ENCODE measurements around the gene SYDE2.
"Not testable (repeated sequence)": the region's sequence is repeated elsewhere in the genome, so short reads cannot be mapped to it uniquely, and the experiment has no call there.

SYDE2 gene

DNA sequence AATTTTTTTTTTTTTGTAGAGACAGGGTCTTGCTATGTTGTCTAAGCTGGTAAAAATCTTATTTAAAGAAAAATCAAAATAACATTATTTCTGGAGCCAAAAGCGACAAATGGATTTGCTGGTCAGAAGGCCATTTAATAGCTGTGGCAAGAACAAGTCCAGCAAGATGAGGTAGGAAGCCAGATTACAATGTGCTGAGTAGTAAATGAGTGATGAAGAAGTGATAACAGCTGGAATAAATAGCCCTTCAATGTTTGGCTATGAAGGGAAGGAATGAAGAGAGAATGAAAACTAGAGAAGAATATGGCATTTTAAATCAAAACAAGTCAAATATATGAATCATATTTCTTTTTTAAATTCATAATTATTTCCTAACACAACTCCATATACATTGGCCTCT is 34.5 kb downstream of the SYDE2 start:
- DNase-seq (ENCODE audit: low read depth), result no peak

DNA sequence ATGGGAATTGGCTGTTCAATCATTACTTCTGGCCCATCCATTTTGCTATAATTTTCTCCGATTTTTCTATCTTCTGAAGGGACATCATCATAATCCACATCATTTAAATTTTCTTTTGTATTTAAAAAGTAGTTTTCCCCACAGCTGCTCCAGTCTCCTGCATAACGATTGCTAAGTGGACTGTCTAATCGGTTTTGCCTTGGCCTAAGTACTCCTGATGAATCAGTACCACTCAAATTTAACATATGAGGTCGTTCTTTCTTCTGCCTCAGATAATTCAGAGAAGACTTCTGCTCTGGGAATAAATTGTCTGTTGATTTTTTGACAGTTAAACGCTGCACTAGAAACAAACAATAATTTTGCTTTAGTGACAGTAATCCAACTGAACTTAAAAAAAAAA is 41.9 kb downstream of the SYDE2 start:
- DNase-seq (ENCODE audit: low read depth), result no peak

DNA sequence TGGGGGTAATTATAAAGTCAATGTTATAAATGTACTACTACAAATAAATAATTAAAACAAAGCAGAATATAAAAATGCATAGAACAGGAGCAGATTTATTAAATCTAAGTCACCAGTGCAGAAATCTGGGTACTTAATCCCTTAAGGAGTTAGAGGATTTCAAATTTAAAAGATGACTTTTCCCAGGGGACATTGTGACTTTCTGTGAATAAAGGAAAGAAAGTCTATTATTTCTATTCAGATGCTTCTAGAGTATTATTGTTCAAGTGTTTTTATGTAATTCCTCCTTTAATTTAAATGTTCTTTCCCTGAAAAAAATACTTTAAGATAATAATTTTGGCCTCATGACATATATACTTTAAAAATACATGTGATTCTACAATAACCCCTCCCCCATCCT is 43.4 kb downstream of the SYDE2 start:
- DNase-seq (ENCODE audit: low read depth), result no peak

DNA sequence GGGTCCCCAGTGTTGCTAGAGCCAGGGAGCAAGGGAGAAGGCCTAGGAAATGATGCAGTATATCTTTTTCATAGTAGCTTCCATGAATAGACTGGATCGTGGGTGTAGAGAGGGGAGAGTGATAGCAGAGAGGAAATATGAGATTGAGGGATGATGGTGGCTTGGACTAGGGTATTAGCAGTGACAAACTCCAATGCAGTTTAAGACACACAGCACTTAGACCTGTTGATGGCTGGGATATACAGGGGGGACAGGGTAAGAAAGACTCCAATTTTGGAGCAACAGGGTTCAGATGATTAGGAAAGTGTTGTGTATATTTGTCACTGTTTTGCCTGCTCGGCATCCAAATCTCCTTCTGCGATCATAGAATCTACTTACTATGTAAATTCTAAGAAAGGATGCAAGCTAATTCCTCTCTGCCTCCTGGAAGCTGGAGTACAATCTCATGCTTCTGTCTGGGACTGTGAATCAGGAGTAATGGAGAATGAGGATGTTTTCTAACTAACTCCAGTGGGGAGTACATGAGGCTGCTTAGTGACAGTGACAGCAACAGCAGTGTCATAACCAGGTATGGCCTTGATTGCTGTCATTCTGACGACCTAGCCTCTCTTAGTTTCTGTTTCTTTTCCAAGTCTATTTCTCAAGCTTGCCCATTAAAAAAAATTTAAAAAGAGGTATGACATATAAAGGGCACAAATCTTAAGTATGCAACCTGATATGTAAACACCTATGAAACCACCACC is 47.5 kb downstream of the SYDE2 start:
- DNase-seq (ENCODE audit: low read depth), result no peak

DNA sequence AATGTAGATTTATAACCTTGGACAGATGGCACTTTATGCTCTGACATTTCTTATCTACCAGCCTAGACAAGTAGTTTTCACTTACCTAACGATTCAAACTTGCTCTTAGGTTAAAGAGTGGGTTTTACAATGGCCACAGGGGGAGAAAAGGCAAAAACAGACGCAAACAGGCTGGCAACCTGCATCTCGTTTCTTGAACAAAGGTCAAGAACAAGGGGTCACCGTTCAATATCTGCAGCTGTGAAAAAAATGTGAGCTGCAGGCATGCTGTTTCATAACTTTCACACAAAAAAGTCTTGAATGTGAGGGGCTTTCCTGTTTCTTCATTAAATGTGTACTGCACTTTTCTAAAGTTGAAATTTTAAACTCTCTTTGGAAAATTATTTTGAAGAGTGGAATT is 49.4 kb downstream of the SYDE2 start:
- no peak for DNase-seq (ENCODE audit: low read depth)

DNA sequence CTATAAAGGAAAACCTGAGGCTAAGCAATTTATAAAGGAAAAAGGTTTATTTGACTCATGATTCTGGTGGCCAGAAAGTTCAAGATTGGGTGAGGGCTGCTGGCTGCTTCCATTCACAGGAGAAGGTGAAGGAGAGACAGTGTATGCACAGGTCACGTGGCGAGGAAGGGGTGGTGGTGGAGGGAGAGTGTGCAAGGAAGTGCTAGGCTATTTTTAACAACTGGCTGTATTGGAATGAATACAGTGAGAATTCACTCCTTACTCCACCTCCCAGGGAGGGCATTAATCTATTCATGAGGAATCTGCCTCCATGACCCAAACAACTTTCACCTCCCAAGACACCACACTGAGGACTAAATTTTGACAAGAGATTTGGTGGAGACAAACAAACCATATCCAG is 51.0 kb downstream of the SYDE2 start:
- no peak for DNase-seq (ENCODE audit: low read depth)

DNA sequence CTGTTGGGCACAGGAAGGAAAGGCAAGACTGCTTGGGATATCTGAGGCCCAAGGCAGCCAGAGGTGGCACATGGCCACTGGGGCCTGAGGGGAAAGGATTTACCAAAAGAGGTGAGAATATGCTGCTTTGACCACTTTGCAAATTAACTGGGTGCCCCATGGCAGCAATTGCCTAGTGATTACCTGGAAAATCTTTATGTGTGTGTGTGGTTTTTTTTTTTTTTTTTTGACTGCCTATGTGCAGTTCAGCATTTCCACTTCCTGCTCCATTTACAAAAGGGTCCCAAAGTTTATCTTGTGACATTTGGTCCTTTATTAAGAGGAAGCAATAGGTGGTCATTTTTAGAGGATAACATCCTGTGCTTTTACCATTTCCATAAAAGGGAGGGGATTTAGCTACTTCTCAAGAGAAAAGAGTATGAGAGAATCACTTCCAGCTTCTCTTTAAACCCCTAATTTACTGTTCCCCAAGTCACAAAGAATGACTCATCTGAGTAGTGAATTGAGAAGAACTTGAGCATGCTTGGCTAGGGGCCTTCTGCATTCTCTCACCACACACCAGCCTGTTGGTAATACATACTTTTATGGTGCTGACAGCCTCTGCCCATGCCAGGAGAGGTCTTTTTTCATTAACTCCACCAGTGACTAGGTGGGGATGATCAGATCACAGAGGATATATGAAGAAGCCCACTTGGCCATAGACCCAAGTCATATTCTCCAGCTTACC is 52.1 kb downstream of the SYDE2 start:
- no peak for DNase-seq (ENCODE audit: low read depth)

DNA sequence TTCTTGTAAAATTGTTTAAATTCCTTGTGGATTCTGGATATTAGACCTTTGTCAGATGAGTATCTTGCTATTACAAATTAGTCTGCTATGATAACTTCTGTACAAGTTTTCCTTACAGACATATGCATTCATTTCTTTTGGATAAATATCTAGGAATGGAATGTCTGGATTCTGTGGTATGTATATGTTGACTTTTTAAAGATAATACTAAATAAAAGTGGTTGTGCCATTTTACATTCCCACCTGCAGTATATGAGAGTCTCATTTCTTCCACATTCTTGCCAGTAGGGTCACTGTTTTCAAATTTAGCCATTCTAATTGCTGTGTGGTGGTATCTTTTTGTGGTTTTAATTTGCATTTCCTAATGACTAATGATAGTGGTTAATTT is 53.9 kb downstream of the SYDE2 start:
- DNase-seq (ENCODE audit: low read depth), result no peak

DNA sequence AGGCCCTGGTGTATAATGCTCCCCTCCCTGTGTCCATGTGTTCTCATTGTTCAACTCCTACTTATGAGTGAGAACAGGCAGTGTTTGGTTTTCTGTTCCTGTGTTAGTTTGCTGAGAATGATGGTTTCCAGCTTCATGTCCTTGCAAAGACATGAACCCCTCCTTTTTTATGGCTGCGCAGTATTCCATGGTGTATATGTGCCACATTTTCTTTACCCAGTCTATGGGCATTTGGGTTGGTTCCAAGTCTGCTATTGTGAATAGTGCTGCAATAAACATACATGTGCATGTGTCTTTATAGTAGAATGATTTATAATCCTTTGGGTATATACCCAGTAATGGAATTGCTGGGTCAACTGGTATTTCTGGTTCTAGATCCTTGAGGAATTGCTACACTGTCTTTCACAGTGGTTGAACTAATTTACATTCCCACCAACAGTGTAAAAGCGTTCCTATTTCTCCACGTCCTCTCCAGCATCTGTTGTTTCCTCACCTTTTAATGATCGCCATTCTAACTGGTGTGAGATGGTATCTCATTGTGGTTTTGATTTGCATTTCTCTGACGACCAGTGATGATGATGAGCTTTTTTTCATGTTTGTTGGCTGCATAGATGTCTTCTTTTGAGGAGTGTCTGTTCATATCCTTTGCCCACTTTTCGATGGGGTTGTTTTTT is 54.4 kb downstream of the SYDE2 start:
- not testable (repeated sequence) for DNase-seq (ENCODE audit: low read depth)

DNA sequence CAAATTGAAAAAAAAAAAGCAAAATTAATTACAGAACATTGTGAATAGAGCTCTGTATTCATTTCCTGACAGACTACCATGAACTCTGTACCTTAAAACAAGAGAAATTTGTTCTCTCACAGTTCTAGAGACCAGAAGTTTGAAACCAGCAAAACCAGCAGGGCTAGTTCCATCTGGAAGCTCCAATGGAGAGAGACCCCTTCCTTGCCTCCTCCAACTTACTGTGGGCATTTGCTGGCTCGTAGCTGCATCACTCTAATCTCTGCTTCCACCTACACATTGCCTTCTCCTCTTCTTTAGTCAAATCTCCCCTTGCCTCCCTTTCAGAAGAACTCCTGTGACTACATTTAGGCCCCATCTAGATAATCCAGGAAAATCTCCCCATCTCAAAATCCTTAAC is 56.5 kb downstream of the SYDE2 start:
- no peak for DNase-seq (ENCODE audit: low read depth)

DNA sequence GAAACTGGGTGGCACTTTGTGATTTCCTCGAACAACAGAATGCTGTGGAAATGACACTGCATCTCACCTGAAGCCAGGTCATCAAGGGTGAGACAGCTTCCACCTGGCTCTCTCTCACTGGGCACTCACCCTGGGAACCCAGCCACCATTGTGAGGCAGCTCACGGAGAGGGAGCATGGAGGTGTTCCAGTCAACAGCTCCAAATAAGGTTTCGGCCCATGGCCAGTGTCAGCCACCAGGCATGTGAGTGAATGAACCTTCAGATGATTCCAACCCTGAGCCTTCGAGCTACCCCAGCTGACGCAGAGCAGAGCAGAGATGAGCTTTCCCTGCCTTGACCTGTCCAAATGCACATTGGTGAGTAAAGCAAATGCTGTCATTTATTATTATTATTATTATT is 58.1 kb downstream of the SYDE2 start:
- no peak for DNase-seq (ENCODE audit: low read depth)

DNA sequence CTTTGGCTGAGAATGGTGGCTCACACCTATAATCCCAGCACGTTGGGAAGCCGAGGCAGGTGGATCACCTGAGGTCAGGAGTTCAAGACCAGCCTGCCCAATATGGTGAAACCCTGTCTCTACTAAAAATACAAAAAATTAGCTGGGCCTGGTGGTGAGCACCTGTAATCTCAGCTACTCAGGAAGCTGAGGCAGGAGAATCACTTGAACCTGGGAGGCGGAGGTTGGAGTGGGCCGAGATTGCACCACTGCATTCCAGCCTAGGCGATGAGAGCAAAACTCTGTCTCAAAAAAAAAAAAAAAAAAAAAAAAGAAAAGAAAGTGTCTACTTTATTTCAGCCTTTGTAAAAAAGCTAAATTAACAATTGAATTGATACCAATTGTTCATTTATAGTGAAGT is 62.4 kb downstream of the SYDE2 start:
- DNase-seq (ENCODE audit: low read depth), result not testable (repeated sequence)

DNA sequence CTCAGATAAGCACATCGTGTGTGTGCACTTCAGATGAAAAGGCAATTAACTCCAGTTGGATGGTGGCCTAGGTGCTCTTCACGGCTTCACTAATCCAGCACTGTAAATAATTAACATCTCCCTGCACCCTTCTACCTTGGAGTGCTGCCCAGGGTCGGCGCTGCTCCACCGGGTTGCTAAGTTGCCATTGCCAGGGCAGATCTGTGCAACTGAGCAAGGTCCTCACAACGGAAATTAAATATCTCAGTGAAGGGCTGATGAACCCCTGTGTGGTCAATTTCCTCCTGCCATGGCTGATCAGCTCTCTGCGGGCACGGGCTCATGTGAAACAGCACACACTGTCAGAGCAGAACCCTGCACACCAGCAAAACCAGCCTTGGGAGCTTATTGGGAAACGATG is 63.2 kb downstream of the SYDE2 start:
- DNase-seq (ENCODE audit: low read depth), result no peak

DNA sequence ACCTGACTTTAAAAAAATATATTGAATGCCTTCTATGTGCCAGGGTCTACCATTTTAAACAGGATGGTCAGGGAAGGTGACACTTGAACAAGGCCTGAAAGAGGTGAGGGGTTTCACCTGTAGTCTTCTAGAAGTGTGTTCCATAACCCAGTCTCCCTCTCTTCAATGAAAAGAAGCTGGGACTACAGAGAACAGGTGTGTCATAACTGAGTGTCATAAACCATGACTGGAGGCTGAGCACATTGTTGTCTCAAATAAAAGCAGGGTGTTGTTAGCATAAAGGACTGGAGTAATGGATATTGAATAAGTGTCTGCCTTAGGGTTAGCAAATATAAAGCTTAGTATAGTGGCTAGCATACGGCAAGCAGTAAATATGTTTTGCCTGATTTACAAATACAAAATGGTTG is 65.4 kb downstream of the SYDE2 start:
- DNase-seq (ENCODE audit: low read depth), result no peak

DNA sequence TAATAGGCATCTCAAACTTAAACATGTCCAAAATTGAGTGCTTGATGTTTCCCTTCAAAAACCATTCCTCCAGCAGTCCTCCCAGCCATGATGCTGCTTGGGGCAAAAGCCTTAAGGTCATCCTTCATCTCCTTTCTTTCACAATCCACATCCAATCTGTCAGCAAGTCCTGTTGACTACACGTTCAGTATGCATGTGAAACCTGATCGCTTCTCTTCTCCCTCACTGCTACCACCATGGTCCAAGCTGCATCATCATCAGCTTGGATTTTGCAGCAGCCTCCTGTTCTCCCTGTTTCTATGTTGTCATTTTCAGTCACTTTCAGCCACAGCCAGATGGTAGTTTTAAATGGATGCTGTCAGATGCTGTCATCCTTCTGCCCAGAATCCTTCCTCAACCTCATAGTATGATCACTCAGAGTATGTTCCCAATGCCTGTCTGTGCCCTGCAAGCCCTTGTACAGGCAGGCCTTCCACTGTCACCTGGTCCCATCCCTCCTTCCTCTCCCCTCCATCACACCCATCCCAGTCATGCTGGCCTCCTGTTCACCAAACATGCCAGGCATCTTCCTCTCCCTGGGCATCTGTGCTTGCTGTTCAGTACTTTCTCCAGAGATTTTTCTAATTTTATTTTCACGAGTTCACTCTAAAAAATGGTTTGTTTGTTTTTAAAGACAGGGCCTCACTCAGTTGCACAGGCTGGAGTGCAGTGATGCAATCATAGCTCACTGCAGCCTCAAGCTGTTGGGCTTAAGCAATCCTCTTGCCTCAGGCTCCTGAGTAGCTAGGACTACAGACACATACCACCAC is 66.0 kb downstream of the SYDE2 start:
- DNase-seq (ENCODE audit: low read depth), result no peak

DNA sequence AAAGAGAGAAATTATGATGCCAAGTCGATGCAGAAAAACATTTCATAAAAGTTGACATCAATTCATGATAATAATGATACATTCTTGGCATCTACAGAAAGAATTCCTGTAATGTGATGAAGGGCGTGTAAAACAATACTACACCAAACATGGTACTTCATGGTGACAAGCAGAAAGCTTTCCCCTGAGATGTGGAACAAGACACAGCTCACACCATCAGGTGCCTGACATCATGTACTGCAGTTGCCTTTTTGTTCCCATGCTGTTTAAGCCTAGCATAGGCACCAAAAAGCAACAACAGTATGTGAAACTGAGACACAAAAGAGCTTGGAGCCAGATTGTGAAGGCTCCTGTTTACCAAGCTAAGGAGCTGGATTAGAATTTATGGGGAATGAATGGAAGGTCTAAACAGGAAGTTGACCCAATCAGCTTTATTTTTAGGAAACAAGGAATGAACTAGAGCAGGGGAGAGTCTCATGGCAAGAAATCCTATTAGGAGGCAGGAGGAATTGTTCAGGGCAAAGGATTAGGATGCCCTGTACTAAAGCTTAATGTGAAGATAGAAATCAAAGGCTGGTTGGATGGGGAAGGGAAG is 67.2 kb downstream of the SYDE2 start:
- DNase-seq (ENCODE audit: low read depth), result no peak

DNA sequence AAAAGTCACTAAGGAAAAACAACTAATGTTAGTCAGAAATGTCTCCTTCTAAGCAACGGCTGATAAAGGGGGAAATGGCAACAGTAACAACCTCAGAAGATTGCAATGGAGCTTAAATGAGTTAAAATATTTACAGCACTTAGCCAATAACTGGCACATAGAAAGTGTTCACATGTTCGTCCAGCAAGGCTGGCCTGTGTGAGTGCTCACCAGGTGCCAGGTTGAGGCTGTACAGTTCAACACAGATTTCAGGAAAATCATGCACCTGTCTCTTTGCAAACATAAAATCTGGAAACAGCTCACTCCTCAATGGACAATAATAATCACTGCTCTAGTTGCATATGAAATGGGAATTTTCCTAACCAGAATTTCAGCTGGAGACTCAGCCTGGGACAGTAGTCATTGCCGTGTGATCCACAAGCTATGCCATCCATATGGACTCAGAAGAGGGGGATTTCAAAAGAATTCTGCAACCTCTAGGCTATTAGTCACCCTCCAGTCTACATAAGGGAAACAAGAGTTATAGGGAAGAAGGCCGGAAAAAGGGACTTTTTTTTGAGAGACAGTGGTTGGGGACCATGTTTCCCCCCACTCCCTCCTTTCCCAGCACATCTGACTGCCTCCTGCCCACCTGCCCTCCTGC is 68.6 kb downstream of the SYDE2 start:
- no peak for DNase-seq (ENCODE audit: low read depth)

DNA sequence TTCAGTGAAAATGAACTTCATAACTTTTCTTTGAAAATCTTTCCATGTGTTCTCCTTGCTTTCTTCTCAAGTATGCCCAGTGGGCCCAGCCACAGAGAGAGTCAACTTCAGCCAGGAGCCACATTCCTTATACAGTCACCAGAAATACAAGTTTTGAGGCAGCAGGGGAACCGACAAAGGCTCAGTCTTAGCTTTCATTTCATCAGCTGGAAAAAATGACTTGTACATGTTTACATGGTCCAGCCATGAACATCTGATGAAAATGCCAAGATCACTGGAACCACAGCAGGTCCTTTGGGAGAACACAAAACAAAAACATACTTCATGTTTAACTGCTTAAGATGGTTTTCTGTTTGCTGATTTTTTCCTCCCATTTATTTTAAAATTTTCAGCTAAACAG is 72.5 kb downstream of the SYDE2 start:
- DNase-seq (ENCODE audit: low read depth), result no peak

DNA sequence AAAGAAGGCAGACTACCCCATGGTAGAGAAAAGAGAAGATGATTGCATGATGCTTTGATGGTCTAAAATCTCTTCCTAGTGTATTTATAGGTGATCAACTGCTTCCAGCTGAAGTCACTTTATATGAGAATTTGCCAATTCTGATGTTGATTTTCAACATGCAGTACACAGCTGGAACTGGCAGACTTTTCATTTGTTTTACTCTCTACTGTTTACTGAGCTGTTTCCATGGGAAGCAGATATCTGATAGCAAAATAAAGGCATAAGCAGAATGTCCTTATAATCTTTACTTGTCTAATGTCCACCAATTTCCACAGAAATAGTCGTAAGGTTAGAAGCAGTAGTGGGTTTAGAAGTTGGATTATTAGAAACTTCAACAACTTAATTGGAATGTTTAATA is 74.9 kb downstream of the SYDE2 start:
- DNase-seq (ENCODE audit: low read depth), result no peak

DNA sequence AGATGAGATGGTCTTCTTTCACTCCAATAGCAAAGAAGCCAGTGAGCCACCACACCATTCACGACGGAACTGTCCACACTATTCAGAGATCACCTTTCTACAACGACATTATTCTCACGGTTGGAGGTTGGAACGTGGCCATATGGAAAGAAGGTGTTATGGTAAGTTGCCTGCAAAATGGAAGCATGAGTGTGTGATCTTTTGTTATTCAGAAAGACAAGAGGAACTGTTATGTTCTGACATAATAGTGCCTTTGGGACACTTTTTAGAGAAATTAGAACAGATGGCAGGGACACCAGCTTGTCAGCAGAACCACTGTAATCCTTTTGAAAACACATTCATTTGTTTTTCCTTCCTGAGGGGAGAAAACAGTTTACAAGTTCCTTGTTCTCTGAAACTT is 76.7 kb downstream of the SYDE2 start:
- DNase-seq (ENCODE audit: low read depth), result no peak

DNA sequence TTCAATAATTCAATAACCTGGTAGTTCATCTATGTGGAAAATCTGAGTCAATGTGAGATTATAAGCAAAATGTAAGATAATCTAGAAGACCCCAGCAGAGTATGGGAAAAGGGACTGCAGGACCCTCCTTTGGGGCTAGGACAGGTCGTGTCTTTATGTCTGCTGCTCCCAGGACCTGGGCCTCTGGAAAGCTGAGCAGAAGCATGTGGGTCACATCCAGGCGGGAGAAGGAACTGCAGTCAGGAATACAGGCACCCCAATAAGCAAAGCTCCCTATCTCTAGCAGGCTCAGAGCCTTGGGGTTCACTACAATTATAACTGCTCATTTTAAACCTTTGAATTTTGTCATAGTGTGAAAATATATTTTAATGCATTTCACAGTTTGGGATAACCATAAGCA is 78.6 kb downstream of the SYDE2 start:
- DNase-seq (ENCODE audit: low read depth), result no peak

DNA sequence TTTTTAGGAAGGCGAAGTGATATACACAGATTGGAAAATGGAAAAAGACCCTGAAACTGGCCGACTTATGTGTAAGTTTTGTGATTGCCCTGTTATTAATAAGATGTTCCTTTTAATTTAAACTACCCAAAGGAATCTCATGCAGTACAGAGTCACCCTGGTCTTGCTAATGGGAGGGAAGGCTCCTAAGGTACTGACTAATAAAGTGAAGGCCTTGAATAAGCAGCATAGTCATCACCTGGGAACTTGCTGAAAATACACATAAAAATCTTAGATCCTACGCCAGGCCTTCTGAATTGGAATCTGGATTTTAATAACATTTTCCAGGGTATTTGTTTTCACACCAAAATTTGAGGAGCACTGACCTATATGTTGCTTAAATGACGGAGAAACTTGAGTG is 79.1 kb downstream of the SYDE2 start:
- DNase-seq (ENCODE audit: low read depth), result no peak

Data from stimulated activated CD8-positive, alpha-beta memory T cell treated with anti-CD3 and anti-CD28 coated beads, Interleukin-15, amount 100 ng/mL, for 24 hours (primary cell).